ENCODE results near the gene CALCB. TPM values are rescaled to one million over a fixed set of nuclear protein-coding genes. Genes with fewer than 3 reads are reported as not detected.

CALCB gene
- total and polyA plus RNA-seq, 7 donors, result 0.28 to 6.1 (median 0.95) TPM; not detected in 2

- no peak for DNase-seq
- TF ChIP-seq CTCF (IDR thresholded peaks at IDR 0.05) (no peak), POLR2AphosphoS5 (IDR thresholded peaks at IDR 0.05) (no peak), POLR2A (IDR thresholded peaks at IDR 0.05) (no peak), EP300 (IDR thresholded peaks at IDR 0.05) (no peak)
- H3K9me3 ChIP-seq, result no peaks in the 10 kb centered on the region
- H3K36me3 ChIP-seq, result no peaks in the 10 kb centered on the region
- no peak overlapping the region for H3K27ac ChIP-seq
- H3K27me3 ChIP-seq, result no peaks in the 10 kb centered on the region
- no peak overlapping the region for H3K4me3 ChIP-seq
- no peaks in the 10 kb centered on the region for H3K4me1 ChIP-seq
- intact Hi-C loops (cut with DNase I), result no loop called here
These were observed 24.8 kb upstream of the CALCB start for GRCh38 chr11:15048616-15049015.

GRCh38 chr11:15053191-15053685 lies 20.2 kb upstream of the CALCB start:
- Histone ChIP-seq H3K36me3 (no peaks in the 10 kb centered on the region), H3K27ac (no peak overlapping the region), H3K9me3 (no peaks in the 10 kb centered on the region), H3K27me3 (no peaks in the 10 kb centered on the region), H3K4me1 (no peaks in the 10 kb centered on the region), H3K4me3 (no peak overlapping the region)
- no peak for DNase-seq
- no peak for TF ChIP-seq CTCF (IDR thresholded peaks at IDR 0.05)
- no peak for TF ChIP-seq POLR2AphosphoS5 (IDR thresholded peaks at IDR 0.05)
- no peak for TF ChIP-seq POLR2A (IDR thresholded peaks at IDR 0.05)
- TF ChIP-seq EP300 (IDR thresholded peaks at IDR 0.05), result no peak
- intact Hi-C loops (cut with DNase I), result no loop called here
- 82 to 88% methylated on average over 1 of the region's 1 CpG for WGBS, 2 donors

- no peaks in the 10 kb centered on the region for H3K27me3 ChIP-seq
- no peaks in the 10 kb centered on the region for H3K4me1 ChIP-seq
- no peak overlapping the region for H3K4me3 ChIP-seq
- no peaks in the 10 kb centered on the region for H3K9me3 ChIP-seq
- H3K27ac ChIP-seq, result no peak overlapping the region
- no peak for DNase-seq
- 52 to 76% methylated on average over 3 of the region's 3 CpGs for WGBS, 2 donors
- intact Hi-C loops (cut with DNase I), result no loop called here
- TF ChIP-seq POLR2AphosphoS5 (IDR thresholded peaks at IDR 0.05) (no peak), POLR2A (IDR thresholded peaks at IDR 0.05) (no peak), CTCF (IDR thresholded peaks at IDR 0.05) (no peak), EP300 (IDR thresholded peaks at IDR 0.05) (no peak)
- H3K36me3 ChIP-seq, result no peaks in the 10 kb centered on the region
These were observed 17.6 kb upstream of the CALCB start for GRCh38 chr11:15055620-15056356.

- TF ChIP-seq POLR2AphosphoS5 (IDR thresholded peaks at IDR 0.05) (no peak), EP300 (IDR thresholded peaks at IDR 0.05) (no peak), CTCF (IDR thresholded peaks at IDR 0.05) (no peak), POLR2A (IDR thresholded peaks at IDR 0.05) (no peak)
- intact Hi-C loops (cut with DNase I), result no loop called here
- 93% methylated on average over 1 of the region's 1 CpG for WGBS, 2 donors
These were observed 16.1 kb upstream of the CALCB start for GRCh38 chr11:15057329-15057728.

More at GRCh38 chr11:15057329-15057728, 16.1 kb upstream of the CALCB start:
- Histone ChIP-seq H3K9me3 (no peaks in the 10 kb centered on the region), H3K4me3 (no peak overlapping the region), H3K36me3 (no peaks in the 10 kb centered on the region), H3K27ac (no peak overlapping the region), H3K27me3 (no peaks in the 10 kb centered on the region), H3K4me1 (no peaks in the 10 kb centered on the region)
- DNase-seq, result no peak
